Measurements from ENCODE around the gene METTL26. TPM values are rescaled to one million over a fixed set of nuclear protein-coding genes. Genes with fewer than 3 reads are reported as not detected.
A peak's percentile ranks its signal among the peaks of the same experiment; 100 is the strongest.

METTL26 gene
- total and polyA plus RNA-seq, 2 of the 8 experiments (the other 6 are each of a cell fraction or from before 2014, with no cell fraction given): 100 to 186 TPM

DNA sequence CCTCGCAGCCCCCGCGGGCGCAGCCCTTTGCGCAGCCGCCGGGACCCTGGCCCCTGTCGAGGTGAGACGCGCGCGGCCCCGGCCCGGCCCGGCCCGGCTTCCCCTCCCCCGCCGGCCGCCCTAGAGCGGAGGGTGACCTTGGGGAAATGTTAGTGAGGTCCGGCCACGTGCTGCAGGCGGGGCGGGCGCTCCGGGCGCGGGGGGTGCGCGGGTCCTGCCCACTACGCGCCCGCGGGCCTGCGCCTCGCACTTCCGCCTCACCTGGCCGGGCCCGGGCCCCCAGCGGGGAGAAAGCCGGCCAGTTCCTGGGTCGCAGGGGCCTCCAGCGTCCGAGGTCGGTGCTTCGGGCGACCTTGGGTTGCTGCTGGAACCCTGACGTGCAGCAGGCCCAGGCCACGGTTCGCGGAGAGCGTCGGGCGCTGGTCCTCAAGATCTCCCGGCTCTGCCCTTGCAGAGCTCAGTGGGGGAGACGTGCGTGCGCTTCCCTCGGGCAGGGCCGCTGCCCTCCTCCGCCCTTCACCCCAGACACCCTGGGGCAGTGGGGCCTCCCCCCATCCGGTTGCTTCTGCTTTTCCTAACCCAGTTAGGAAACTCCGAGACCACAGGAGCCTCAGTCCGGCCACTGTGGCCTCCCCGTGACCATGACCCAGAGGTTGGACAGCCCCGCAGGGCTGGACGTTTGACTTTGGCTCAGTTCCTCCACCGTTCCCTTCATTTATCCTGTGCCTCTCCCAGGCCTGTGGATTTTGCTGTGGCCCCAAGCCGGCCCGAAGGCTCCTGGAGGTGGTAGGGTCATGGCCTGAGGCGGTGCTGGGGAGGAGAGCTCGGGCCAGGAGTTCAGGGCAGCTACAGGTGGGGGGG lies 6.3 kb upstream of the METTL26 start (continued):
- TF ChIP-seq, protein P1, sequence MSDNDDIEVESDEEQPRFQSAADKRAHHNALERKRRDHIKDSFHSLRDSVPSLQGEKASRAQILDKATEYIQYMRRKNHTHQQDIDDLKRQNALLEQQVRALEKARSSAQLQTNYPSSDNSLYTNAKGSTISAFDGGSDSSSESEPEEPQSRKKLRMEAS (IDR thresholded peaks at IDR 0.05): peak; percentile 90
- TF ChIP-seq ASH2L (IDR thresholded peaks at IDR 0.05; ENCODE audit: low read length) (peak; percentile 17), TEAD4 (IDR thresholded peaks at IDR 0.05; ENCODE audit: low read depth, low read length) (no peak), USF2 (IDR thresholded peaks at IDR 0.05; ENCODE audit: low read length) (no peak), POU5F1 (IDR thresholded peaks at IDR 0.05; ENCODE audit: low read depth, low read length) (no peak), ATF2 (IDR thresholded peaks at IDR 0.05; ENCODE audit: low read length) (no peak), SIN3A (conservative IDR thresholded peaks at IDR 0.05 in 1 of 2, IDR thresholded peaks at IDR 0.05 in 1 of 2; ENCODE audit: low read depth in 1 of 2, low read length in 2 of 2) (peak in 1 of 2 experiments; percentile 24; a peak in 1 of 4 replicates), CEBPB (IDR thresholded peaks at IDR 0.05; ENCODE audit: low read depth, low read length) (no peak)

Data from H1 (cell line).